ENCODE results near the gene HCLS1. TPM values are rescaled to one million over a fixed set of nuclear protein-coding genes. Genes with fewer than 3 reads are reported as not detected.

HCLS1 gene
- total RNA-seq, 1 experiment from 2014 or later, result 0.45 TPM

DNA sequence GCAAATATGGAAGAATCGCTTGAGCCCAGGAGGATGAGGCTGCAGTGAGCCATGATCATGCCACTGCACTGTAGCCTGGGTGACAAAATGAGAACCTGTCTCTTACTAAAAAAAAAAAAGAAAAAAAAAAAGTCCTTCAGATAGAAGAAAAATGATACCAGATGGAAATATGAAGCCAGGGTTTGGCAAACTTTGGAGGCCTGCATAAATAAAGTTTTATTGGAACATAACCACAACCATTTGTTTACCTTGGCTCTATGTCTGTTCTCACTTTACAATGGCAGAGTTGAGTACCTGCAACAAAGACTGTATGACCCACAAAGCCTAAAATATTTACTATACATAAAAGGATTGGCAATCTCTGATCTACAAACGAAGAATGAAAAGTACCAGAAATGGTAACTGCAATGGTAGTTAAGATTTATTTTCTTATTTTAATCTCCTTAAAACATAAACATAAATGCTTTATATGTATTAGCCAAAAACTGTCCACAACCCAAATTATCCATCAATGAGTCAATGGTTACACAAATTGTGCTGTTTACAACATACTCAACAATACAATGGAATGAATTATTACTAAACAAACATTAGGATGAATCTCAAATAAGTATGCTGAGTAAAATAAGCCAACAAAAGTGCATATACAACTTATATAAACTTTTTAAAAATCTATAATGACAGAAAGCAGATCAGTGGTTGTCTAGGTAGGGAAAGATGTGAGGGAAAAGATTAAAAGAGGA, 47.0 kb upstream of the HCLS1 start:
- no peak overlapping the region for H3K27ac Mint-ChIP-seq (ENCODE audit: unreplicated experiment)
- no TSS peak for BruUV-seq (replicated peaks)
- CTCF ChIA-PET, result no interaction called here

DNA sequence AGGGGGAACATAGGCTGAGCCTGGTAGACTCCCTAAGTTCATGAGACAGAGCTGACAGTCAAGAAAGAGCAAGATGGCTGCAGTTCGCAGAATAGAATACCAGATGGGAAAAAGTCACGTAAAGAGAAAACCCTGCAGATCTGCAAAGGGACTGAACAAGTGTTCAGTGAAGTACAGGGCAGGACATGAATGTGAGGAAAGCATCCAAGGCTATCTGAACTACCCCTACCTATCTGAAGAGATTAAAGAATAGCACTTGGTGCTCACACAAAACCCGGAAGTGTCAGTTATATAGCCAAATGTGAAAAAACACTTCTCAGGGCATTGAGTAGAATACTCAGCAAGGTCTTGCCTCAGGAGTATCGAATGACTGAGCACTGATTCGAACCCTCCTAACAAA, 44.8 kb upstream of the HCLS1 start:
- DNase-seq, result no peak
- peaks cover 9% of the 10 kb centered on the region for H3K9me3 Mint-ChIP-seq (ENCODE audit: unreplicated experiment)
- TF ChIP-seq, protein P1, sequence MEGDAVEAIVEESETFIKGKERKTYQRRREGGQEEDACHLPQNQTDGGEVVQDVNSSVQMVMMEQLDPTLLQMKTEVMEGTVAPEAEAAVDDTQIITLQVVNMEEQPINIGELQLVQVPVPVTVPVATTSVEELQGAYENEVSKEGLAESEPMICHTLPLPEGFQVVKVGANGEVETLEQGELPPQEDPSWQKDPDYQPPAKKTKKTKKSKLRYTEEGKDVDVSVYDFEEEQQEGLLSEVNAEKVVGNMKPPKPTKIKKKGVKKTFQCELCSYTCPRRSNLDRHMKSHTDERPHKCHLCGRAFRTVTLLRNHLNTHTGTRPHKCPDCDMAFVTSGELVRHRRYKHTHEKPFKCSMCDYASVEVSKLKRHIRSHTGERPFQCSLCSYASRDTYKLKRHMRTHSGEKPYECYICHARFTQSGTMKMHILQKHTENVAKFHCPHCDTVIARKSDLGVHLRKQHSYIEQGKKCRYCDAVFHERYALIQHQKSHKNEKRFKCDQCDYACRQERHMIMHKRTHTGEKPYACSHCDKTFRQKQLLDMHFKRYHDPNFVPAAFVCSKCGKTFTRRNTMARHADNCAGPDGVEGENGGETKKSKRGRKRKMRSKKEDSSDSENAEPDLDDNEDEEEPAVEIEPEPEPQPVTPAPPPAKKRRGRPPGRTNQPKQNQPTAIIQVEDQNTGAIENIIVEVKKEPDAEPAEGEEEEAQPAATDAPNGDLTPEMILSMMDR (IDR thresholded peaks at IDR 0.05; ENCODE audit: insufficient read depth in 1 of 2, low read depth in 1 of 2, low read length in 1 of 2, severe bottlenecking in 1 of 2, unreplicated experiment in 1 of 2), result no peak
- Histone ChIP-seq H3K36me3 (ENCODE audit: control insufficient read depth, insufficient read depth, low read length) (peaks cover 1% of the 10 kb centered on the region; the same call in 1 of the 2 replicates), H3K4me3 (ENCODE audit: low read depth, low read length) (no peak overlapping the region), H3K4me1 (no peaks in the 10 kb centered on the region), H3K27me3 (replicated peaks; ENCODE audit: control insufficient read depth, insufficient read depth, low read length) (no peaks in the 10 kb centered on the region), H3K9me3 (0 out of 2 replicates have a peak, but pooled peaks cover 4% of the 10 kb centered on the region)
- CTCF ChIA-PET, result no interaction called here
- POLR2A ChIA-PET, result no interaction called here
- H3K4me3 Mint-ChIP-seq (ENCODE audit: unreplicated experiment), result no peak overlapping the region
- H3K27ac Mint-ChIP-seq (ENCODE audit: unreplicated experiment), result no peak overlapping the region
- no TSS peak for BruUV-seq (replicated peaks)
- no peaks in the 10 kb centered on the region for H3K27me3 Mint-ChIP-seq (ENCODE audit: insufficient read depth, unreplicated experiment)
- intact Hi-C loops (cut with micrococcal nuclease; ENCODE audit: unreplicated experiment), result no loop called here
- no peaks in the 10 kb centered on the region for H3K4me1 Mint-ChIP-seq (ENCODE audit: low read depth, unreplicated experiment)
- H3K36me3 Mint-ChIP-seq (ENCODE audit: insufficient read depth, unreplicated experiment), result peaks cover 43% of the 10 kb centered on the region

More for the DNA sequence above, 47.0 kb upstream of the HCLS1 start:
- TF ChIP-seq, protein P1 (IDR thresholded peaks at IDR 0.05; ENCODE audit: insufficient read depth in 1 of 2, low read depth in 1 of 2, low read length in 1 of 2, severe bottlenecking in 1 of 2, unreplicated experiment in 1 of 2), result no peak
- DNase-seq, result no peak
- H3K4me1 ChIP-seq, result no peaks in the 10 kb centered on the region
- H3K4me3 Mint-ChIP-seq (ENCODE audit: unreplicated experiment), result no peak overlapping the region
- intact Hi-C loops (cut with micrococcal nuclease; ENCODE audit: unreplicated experiment), result no loop called here
- H3K27me3 Mint-ChIP-seq (ENCODE audit: insufficient read depth, unreplicated experiment), result no peaks in the 10 kb centered on the region
- H3K36me3 Mint-ChIP-seq (ENCODE audit: insufficient read depth, unreplicated experiment), result peaks cover 32% of the 10 kb centered on the region
- H3K9me3 Mint-ChIP-seq (ENCODE audit: unreplicated experiment), result peaks cover 9% of the 10 kb centered on the region
- H3K4me1 Mint-ChIP-seq (ENCODE audit: low read depth, unreplicated experiment), result no peaks in the 10 kb centered on the region
- H3K36me3 ChIP-seq (ENCODE audit: control insufficient read depth, insufficient read depth, low read length), result no peaks in the 10 kb centered on the region
- H3K4me3 ChIP-seq (ENCODE audit: low read depth, low read length), result no peak overlapping the region
- POLR2A ChIA-PET, result no interaction called here
- H3K9me3 ChIP-seq, result 0 out of 2 replicates have a peak, but pooled peaks cover 4% of the 10 kb centered on the region
- no peaks in the 10 kb centered on the region for H3K27me3 ChIP-seq (replicated peaks; ENCODE audit: control insufficient read depth, insufficient read depth, low read length)

DNA sequence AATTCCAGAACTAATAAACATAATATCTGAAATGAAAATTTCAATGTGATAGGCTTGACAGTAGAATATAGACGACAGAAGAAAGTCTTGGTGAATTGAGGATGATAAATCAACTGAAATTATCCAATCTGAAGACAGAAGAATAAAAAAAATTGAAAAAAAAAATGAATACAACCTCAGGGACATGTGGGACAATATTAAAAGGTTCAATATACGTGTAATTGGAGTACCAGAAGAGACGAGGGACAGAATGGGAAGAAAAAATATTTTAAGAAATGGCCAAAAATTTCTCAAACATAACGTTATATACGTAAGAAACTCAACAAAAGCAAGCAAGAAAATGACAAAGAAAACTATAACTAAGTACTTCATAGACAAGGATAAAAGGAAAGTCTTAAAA, 43.3 kb upstream of the HCLS1 start:
- intact Hi-C loops (cut with micrococcal nuclease; ENCODE audit: unreplicated experiment), result no loop called here
- CTCF ChIA-PET, result no interaction called here
- Mint-ChIP-seq H3K36me3 (ENCODE audit: insufficient read depth, unreplicated experiment) (peaks cover 47% of the 10 kb centered on the region), H3K9me3 (ENCODE audit: unreplicated experiment) (peaks cover 9% of the 10 kb centered on the region), H3K4me3 (ENCODE audit: unreplicated experiment) (no peak overlapping the region), H3K27ac (ENCODE audit: unreplicated experiment) (no peak overlapping the region), H3K4me1 (ENCODE audit: low read depth, unreplicated experiment) (no peaks in the 10 kb centered on the region), H3K27me3 (ENCODE audit: insufficient read depth, unreplicated experiment) (no peaks in the 10 kb centered on the region)
- TF ChIP-seq, protein P1 (IDR thresholded peaks at IDR 0.05; ENCODE audit: insufficient read depth in 1 of 2, low read depth in 1 of 2, low read length in 1 of 2, severe bottlenecking in 1 of 2, unreplicated experiment in 1 of 2), result no peak
- Histone ChIP-seq H3K9me3 (0 out of 2 replicates have a peak, but pooled peaks cover 4% of the 10 kb centered on the region), H3K4me1 (no peaks in the 10 kb centered on the region), H3K36me3 (ENCODE audit: control insufficient read depth, insufficient read depth, low read length) (peaks cover 1% of the 10 kb centered on the region; the same call in 1 of the 2 replicates), H3K4me3 (ENCODE audit: low read depth, low read length) (no peak overlapping the region), H3K27me3 (replicated peaks; ENCODE audit: control insufficient read depth, insufficient read depth, low read length) (no peaks in the 10 kb centered on the region)
- DNase-seq, result no peak
- POLR2A ChIA-PET, result no interaction called here
- BruUV-seq (replicated peaks), result no TSS peak

Data from Caco-2 (cell line).